Measurements from ENCODE around the gene TMEM11.
"Not testable (repeated sequence)": the region's sequence is repeated elsewhere in the genome, so short reads cannot be mapped to it uniquely, and the experiment has no call there.

TMEM11 gene

DNA sequence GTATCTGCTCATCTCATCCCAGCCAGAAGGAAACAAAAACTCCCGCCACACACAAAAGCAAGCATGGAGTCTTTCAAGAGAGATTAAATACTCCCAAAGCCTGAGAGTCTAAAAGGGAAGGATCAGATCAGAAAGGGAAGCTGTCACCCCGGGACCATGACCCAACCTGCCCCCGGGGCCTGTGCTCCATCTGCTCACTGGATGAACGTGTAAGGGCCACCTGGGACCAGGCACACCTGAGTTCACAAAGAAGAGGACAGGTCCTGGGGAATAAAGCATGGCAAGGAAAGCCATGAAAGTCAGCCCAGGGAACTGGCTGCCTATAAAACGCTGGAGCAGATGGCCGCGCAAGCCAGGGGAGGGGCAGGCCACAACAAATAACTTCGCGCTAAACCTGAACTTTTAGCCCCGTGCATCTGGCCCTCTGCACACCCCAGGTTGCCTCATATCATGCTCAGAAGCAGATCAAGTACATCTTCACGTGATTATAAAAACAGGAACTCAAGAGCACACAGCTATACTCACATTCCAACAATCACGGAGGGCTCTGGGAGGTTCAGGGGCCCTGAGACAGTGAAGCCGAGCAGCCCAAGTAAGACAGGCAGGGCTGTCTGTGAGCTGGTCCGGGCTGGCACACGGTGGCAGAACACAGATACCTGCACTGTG lies 3.4 kb downstream of the TMEM11 start:
- no peak for DNase-seq

DNA sequence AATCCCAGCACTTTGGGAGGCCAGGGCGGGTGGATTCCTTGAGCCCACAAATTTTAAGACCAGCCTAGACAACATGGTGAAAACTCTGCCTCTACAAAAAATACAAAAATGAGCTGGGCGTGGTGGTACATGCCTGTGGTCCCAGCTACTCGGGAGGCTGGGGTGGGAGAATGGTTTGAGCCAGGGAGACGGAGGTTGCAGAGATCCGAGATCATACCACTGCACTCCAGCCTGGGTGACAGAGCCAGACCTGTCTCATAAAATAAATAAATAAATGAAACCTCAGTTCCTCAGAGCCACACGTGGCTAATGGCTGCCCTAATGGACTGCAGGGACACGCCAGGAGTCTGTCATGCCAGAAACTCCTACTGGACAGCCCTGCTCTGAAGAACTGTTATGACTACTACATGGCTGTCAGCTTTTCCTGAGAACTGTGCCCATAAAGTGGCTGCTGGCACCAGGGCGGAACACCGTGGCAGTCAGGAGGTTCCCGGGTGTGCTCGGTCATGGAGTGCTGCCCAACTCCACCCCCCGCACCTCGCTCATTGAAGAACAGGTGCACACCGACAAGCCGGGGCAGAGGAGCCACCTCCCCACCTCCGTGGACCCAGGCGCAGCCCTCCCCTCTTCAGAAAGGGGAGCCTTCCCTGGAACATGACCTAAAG lies 4.3 kb downstream of the TMEM11 start:
- no peak for DNase-seq

DNA sequence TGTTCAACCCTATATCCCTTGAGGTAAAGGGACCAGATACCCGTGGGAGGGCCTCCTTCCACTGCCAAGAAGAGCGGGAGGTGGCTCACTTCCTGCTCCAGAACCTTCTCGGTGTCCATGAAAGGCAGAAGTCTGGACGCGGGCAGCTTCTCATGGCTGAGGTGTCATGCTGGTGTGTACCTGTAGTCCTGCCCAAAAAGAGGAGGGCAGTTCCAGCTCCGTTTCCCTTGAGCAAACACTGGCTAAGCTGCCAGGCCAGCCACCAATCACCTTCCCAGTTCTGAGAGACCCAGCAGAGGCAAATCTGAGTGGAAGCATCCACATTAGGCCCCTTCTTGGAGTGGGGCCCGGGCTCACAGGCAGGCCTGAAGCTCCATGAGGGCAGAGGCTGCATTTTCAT lies 5.6 kb downstream of the TMEM11 start:
- no peak for DNase-seq

DNA sequence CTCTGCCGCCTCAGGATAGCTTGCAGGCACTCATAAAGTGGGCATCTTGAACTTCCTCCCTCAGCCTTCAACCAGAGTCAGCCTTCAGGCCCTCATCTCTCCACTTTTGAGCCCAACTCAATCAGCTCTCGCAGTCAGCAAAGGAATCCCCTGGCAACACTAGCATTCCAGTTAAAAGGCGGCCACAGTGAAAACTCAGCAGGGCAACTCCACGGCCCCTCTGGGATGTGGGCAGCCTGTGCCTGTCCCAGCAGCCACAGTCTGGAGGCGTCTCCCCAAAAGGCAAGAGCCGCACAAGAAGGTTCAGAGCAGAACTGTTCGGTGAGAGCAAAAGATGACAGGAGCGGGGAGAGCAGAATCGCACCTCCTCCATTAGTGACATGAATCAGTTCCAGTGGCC lies 9.0 kb downstream of the TMEM11 start:
- DNase-seq, result no peak

DNA sequence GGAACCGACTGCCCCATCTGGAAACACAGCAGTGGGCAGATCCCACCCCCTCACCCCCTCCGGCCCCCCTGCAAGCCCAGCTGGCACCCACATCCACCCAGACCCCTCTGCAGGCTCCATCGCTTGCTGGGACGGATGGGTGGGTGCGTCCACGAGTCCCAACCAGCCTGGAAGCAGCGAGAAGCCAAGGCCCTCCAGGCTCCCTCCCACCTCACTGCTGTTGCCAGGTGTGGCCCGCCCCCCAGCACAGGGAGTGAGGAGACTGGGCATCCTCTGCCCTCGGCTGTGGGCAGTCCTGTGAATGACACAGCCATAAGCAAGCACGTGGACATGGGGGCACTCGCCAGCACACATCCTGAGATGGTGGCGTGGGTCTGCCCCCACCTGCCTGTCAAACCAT lies 11.4 kb downstream of the TMEM11 start:
- DNase-seq, result no peak

DNA sequence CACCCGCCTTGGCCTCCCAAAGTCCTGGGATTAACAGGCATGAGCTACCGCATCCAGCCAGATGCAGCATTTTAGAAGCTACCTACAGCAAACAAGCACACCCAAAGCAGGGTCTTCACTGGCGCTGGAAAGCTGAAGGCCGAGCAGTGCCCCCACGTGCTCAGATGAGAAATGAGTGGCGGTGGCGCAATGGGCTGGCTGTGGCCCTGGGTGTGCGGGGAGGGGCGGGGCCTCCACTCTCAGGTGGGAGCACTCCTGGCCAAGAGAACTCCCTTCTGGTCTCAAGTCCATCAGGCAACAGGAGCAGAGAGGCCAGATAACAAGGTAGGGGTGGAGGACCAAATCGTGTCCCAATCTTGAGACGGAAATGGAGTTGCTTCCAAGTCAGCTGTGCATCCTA lies 12.1 kb downstream of the TMEM11 start:
- no peak for DNase-seq

DNA sequence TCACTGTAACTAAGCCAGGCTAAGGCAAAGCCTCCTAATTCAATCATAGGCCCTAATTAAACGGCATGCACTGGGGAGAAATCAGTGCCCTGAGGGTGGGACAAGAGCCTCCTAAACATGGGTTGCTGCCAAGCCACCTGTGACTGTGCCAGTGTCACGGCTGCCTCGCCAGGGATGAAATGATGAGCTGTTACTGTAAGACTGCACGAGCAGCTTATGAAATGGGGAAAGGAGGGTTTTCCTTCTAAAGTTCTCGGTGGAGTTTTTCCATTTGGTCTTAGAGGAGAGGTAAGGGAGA lies 12.7 kb downstream of the TMEM11 start:
- no peak for DNase-seq

DNA sequence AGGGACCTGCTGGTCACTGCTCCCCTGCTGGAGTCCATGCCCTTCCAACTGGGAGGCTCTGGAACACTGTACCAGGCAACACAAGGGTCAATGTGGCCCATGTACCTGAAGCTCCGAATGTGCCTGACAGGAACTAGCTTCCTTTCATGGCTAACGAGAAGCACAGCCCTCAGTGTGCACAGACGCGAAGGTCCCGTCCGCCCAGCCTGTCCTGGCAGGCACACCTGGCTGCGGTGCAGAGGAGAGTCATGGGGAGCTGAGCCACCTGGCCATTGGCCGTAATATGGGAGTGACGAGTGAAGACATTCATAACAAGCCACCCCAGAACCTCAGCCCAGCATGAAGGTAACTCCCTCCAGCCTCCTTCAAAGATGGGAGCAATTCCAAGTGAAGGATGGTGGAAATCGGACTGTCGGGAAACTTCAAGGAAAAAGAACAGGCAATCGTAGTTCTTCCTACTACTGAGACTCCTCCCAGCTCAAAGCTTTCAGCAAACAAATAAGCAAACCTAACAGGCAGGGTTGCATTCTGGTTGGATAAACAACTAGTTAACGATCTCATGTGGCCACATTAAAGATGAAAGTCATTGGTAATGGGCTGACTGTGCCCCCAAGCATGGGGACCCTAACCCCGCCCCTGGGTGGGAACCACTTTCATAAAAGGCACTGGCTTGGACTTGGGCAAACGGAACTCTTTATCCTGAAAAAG lies 13.2 kb downstream of the TMEM11 start:
- DNase-seq, result no peak

DNA sequence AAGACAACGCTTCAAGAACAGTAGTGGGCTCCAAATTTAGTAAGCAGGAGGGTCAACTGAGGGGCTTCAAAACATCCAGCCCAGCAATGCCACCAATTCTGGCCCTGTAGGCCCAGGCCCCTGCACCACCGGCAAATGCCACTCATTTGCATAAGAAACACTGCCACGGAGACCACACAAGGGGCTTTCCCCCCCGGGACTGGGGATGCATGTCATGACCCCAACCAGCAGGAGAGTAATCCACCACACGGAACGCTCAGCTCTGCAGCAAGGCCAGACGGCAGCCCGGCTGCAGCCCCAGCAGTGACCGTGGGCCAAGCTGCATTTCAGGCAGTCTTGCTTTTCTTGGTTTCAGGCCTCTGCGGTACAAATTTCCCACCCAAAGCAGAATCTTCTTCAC lies 14.1 kb downstream of the TMEM11 start:
- DNase-seq, result no peak

DNA sequence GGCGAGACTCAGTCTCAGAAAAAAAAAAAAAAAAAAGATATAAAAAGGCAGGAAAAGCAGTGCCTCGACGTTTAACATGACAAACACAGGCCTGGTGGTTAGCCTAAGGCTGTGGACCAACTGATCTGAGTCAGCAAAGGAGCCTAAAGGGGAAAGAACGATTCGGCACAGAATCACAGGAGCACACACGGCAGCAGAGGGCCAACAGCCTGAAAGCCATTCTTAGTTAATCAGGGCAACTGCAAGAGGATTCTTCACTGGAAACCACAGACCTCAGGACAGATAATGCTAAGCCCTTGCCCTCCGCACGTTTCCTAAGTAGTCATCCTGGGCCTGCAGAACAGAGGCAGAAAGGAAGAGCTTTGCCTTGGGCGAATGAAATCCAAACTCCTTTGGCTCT lies 14.7 kb downstream of the TMEM11 start:
- no peak for DNase-seq

DNA sequence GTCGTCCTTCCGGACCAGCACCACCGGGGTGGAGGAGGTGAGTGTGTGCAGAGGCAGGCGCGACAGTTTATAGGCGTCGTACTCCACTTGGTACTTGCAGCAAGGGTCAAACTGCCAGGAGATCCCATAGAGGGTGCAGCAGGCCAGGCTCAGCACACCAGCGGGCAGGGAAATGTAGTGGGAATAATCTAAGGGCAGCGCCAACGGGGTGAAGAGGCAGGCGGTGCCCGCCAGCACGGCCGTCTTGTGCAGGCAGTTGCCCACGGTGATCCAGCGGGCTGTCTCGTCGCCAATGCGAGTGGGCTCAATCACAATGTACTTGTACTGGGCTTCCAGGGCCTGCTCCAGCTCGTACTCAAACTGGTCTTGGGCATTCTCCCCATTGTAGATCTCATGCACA lies 15.6 kb downstream of the TMEM11 start:
- DNase-seq, result no peak

DNA sequence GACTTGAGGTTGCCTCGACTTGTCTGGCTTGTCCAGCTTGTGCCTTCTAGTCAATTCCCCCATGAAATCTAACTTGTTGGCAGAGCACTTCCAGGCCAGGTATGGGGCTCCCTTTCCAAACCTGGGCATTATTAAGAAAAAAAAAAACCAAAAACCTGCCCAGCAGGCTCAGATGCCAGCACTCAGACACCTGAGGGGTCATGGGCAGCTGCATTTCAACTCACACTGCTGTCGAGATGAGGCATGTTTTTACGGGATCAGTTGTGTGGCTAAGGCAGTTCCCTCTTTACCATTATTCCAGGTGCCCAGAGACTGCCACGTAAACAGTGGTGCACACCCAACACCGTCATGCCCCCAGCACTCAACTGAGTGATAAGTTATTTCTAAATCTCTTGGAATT lies 17.8 kb downstream of the TMEM11 start:
- no peak for DNase-seq

DNA sequence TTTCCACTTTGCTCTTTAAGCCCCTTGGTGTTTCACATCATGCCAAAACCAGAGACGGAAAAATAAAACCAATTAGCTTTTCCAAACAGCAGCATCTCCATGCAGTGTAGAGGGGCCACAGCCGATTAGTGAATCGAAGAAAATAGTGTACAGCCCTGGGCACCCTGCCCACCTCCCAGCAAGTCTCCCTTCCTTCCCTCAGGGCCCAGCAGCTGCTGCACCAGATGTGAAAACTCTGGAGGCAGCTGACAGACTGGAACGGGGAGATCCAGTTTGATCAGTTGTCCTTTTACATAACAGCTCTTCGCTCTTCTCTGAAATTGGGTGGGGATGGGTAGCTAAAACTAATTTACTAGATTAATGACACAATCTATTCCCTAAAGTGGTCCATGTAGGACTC lies 19.3 kb downstream of the TMEM11 start:
- DNase-seq, result no peak

DNA sequence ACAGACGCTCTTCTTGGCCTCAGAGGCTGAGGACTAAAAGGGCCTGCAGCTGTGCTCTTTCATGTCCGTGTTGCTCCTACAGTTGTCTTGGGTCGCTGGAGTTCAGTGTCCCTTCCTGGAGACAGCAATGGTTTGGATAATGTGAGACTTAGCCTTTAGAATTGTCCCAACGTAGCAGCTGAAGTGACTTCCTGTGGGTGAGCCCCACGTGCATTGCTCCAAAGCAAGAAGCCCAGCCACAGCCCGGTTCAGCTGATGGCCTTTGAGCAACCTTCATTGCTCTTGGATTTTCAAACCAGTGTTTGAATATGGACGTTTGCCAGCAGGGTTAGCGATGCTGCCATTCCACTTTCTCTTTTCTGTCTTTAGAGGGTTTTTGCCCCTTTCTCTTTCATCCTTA lies 19.7 kb downstream of the TMEM11 start:
- DNase-seq, result no peak

DNA sequence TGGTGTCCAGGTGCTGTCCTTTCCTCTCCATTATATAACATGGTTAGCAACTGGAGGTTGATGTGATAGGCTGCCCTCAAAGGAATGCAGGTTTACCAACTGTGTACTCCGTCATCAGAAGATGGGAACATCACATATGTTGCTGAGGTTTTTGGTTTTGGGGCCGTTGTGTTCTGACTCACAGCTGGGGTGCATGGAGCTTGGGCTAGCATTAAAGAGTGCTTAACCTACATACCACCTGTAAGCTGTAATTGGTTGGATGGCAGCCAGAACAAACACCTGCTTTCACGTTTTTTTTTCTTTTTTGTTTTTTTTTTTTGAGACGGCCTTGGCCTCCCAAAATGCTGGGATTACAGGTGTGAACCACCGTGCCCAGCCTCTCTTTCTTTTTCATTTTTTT lies 20.9 kb downstream of the TMEM11 start:
- no peak for DNase-seq

DNA sequence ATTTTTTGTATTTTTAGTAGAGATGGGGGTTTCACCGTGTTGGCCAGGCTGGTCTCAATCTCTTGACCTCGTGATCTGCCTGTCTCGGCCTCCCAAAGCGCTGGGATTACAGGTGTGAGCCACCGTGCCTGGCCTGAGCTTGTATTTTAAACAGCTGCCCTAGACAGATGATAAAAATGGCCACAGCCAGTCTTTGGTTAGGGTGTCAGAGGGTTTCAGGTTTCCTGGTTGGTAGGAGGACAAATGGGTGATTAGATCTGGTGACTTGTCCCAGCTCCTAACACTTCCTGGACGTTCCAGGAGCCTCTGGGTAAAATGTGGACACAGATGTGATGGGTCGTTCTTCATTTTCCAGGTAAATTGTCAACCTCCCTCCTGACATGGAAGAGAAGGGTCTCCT lies 21.5 kb downstream of the TMEM11 start:
- DNase-seq, result not testable (repeated sequence)

DNA sequence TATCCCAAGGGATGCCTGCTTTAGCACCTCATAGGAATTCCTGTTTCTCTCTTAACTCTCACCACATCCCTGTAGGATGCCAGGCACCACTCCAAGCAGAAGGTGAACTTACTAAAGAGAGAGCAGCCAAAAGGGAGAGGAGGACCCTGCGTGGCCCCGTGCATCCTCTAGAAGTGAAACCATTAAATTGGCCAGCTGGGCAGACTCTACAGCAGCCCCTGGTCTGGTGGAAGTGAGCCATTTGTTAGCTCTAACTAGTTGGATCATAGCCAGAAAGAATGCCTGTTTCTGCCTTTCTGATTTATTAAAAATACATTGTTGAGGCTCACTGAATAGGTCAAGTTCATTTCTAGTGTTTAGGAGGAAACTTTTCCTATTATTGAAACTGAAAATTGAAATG lies 22.3 kb downstream of the TMEM11 start:
- no peak for DNase-seq

DNA sequence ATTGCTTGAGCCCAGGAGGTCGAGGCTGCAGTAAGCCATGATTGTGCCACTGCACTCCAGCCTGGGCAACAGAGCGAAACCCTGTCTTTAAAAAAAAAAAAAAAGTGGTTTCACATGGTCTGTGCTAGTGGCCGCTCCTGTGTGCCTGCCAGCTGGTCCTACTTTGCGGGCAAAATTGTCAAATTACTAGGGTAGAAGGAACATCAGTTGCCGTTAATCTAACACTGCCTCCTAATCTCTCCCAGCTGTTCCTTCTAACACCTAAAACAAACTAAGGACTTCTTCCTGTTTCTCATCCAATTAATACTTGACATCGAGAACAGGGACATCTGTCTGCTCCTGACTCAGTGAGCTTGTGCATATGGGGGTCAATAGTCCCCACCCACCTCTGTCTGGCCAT lies 23.9 kb downstream of the TMEM11 start:
- no peak for DNase-seq

DNA sequence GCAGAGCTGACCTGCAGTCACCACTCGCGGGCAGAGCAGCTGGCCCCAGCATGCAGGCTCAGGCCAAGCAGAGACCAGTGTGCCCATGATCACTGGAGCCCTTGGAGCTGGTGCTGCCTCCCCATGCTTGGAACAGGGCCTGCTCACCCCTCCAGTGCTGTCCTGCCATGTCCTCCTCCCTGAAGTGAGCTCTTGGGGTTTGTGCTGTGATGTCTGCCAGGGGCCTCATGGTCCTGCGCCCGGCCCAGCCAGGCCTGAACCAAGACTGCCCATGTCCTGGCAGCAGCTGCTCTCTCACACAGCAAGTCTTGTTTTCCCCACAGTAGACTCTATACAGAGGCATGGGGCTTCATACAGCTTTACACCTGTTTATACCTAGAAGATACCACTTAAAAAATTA lies 24.6 kb downstream of the TMEM11 start:
- no peak for DNase-seq

DNA sequence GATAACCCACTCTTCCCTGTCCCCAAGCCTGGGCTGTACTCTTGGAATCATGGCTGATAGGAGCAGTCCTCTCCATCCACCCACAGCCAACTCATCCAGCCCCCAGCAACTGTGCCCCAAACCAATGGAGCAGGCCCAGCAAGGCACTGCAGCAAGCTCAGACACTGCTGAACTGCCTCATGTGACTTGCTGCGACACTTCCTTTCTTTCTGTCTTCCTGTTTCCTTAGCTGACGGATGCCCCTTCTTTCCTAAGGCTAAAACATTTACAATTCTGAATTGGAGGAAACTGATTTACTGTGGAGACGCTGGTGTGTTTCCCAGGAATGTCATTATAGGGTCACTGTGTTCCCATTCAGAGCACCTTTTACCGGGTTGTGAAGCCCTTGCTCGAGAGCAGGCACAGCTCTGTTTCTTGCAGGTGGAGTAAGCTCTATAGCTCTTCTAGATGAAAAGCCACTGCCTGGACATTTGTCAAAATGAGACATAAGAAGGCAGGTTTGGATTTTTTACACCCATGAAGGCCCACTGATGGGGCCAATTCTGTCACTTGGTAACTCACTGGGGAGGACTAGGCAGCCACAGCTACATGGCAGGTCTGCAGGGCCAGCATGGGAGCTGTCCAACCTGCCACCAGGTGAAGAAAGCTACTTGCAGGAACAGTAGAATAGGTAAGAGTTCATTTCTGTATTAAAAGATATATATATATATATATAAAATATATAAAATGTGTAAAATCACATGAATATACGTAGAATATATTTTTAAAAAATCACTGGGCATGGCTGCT lies 27.4 kb downstream of the TMEM11 start:
- DNase-seq, result no peak

DNA sequence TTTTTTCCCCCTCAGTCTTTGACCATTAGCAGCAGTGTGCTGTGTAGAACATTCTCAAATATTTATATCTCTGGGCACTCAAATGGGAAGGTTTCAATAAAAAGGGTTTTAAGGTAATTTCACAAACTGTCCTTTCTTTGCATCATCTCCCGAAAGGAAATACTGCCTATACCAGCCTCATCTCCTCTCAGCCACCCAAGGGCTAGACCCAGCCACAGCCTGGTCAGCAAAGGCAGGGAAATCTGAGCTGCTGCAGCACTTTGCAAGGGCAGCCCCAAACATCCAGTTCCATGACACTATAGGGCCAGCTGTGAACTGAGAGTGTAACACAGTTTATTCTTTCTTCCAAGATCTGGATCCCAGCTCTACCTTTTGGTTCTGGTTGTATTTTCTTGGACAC lies 28.9 kb downstream of the TMEM11 start:
- DNase-seq, result no peak

DNA sequence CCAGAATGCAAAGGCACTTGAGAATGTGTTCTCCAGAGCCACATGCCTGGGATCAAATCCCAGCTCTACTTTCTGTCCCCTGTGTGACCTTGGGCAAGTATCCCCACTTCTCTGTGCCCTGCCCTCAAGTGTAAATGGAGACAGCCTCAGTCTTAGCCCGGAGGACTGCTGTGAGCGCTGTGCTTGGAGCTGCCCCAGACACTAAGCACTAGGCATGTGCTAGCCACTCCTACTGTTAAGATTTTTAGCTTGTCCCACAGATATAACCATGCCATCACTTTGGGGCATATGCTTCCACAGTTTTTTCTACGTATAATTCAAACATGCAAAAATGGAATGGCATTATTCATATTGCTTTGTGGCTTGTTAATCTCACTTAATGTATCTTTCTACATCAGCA lies 29.4 kb downstream of the TMEM11 start:
- DNase-seq, result no peak

DNA sequence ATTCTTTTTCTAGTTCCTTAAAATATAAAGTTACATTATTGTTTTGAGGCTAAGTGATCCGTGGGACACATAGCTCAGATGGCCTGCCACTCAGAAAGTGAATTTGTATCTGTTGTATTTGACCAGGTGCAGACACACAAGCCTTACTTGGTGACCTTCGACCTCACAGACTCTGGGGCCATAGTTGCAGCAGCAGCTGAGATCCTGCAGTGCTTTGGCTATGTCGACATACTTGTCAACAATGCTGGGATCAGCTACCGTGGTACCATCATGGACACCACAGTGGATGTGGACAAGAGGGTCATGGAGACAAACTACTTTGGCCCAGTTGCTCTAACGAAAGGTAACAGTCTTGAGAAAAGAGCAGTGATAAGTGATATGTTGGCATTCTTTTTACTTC lies 30.5 kb downstream of the TMEM11 start:
- DNase-seq, result no peak

Measured in DMS153 (cell line).